ENCODE results near the gene FAM53B. TPM values are rescaled to one million over a fixed set of nuclear protein-coding genes. Genes with fewer than 3 reads are reported as not detected.

FAM53B gene
- total RNA-seq, 1 donor from 2014 or later, result 9.2 TPM

DNA sequence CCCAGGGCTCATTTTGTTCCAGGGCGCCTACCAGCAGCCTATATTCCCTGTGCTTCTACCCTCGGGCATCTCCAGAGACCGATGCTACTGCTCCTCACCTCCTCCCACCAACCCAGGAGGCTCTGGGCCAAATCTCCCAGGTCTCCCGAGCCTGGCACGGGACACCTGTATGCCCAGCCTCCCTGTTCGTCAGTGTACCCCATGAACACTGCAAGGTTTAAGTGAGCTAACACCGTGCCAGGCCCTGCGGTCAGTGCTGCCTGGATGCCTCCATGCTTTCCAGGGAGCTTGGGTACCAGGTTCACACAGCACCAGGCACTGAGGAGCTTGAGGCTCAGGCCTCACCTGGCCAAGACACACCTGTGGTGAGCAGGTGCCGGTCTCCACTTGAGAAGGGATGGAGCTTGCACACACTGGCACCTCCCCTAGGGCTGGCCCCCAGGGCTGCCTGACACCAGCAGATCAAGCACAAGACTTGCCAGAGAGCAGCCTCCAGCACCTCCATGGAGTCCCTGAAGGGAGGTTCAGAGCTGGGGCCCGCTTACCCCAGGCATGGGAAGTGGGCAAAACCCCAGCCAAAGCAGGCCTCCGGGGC is 80.3 kb downstream of the FAM53B start:
- TF ChIP-seq, protein P1, sequence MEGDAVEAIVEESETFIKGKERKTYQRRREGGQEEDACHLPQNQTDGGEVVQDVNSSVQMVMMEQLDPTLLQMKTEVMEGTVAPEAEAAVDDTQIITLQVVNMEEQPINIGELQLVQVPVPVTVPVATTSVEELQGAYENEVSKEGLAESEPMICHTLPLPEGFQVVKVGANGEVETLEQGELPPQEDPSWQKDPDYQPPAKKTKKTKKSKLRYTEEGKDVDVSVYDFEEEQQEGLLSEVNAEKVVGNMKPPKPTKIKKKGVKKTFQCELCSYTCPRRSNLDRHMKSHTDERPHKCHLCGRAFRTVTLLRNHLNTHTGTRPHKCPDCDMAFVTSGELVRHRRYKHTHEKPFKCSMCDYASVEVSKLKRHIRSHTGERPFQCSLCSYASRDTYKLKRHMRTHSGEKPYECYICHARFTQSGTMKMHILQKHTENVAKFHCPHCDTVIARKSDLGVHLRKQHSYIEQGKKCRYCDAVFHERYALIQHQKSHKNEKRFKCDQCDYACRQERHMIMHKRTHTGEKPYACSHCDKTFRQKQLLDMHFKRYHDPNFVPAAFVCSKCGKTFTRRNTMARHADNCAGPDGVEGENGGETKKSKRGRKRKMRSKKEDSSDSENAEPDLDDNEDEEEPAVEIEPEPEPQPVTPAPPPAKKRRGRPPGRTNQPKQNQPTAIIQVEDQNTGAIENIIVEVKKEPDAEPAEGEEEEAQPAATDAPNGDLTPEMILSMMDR (conservative IDR thresholded peaks at IDR 0.05; ENCODE audit: low read depth, low read length), result no peak
- DNase-seq (ENCODE audit: low read depth), result no peak

DNA sequence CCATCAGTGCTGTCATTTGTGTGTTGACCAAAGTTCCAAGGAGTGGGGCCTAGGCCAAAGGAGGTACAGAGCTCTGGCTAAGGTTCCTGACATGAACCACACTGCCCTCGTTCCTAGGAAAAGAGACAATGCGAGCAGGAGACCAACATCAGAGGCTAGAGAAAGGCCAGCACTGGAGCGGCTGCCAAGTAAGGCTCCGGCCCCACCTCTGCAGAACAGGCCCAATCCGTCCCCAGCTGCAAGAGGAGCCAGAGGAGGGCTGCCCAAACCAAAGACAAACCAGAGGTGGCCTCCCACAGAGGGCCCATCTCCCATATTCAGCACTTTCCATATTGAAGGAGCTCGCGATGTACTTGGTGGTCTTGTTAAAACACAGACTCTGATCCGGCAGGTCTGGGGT is 81.0 kb downstream of the FAM53B start:
- no peak overlapping the region for H3K4me3 ChIP-seq (ENCODE audit: low read depth, low read length)
- no peak for DNase-seq (ENCODE audit: low read depth)
- TF ChIP-seq, protein P1 (conservative IDR thresholded peaks at IDR 0.05; ENCODE audit: low read depth, low read length), result no peak

More for the DNA sequence above, 80.3 kb downstream of the FAM53B start:
- H3K4me3 ChIP-seq (ENCODE audit: low read depth, low read length), result no peak overlapping the region

DNA sequence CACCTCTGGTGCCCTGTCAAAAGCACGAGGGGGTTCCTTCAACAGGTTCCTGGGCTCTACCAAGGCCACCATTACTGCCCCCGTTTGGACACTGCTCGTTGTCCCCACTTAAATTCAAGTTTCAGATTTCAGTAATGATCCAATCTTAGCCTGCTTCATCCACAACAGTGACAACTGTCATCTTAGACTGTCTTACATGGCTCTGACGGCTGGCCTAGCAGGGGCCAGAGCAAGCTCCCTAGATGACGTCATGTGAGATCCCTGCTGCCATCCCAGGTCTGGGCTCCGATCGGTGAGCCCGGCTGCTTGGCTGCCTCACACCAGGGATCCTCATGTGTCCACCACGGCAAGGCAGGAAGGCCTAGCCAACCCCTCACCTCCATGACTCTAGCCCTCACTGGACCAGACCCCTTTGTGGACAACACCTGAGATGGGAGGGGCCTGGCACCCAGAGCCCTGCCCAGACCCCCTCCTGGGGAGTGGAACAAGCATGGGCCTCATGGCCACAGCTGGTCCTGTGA is 82.5 kb downstream of the FAM53B start:
- no peak overlapping the region for H3K4me3 ChIP-seq (ENCODE audit: low read depth, low read length)
- TF ChIP-seq, protein P1 (conservative IDR thresholded peaks at IDR 0.05; ENCODE audit: low read depth, low read length), result no peak
- no peak for DNase-seq (ENCODE audit: low read depth)

DNA sequence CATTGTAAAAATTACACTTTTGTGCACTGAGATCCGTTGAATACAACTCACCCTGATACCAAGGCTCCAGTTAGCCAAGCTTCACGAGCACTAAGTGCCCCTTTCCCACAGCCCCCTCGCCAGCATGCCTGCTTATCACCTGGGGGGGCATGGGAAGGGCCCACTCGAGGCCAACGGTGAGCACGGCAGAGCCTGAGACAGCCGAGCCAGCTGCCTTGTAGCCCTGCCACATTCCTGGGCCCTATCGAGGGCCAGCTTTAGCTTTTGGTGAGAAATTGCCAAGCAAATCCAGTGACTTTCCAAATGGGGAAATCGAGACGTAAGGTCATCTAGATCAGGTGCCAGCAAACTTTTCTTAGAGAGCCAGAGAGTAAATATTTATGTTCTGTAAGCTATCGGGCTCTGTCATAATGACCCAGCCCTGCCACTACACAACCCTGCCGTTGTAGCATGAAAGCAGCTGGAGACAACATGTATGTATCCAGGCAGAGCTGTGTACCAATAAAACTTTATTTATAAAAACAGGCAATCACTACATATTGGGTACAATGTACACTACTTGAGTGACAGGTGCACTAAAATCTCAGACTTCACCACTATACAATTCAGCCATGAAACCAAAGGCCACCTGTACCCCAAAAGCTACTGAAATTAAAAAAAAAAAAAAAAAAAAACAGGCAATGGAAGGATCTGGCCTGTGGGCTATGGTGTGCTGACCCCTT is 83.6 kb downstream of the FAM53B start:
- DNase-seq (ENCODE audit: low read depth), result no peak
- TF ChIP-seq, protein P1 (conservative IDR thresholded peaks at IDR 0.05; ENCODE audit: low read depth, low read length), result no peak
- H3K4me3 ChIP-seq (ENCODE audit: low read depth, low read length), result no peak overlapping the region

DNA sequence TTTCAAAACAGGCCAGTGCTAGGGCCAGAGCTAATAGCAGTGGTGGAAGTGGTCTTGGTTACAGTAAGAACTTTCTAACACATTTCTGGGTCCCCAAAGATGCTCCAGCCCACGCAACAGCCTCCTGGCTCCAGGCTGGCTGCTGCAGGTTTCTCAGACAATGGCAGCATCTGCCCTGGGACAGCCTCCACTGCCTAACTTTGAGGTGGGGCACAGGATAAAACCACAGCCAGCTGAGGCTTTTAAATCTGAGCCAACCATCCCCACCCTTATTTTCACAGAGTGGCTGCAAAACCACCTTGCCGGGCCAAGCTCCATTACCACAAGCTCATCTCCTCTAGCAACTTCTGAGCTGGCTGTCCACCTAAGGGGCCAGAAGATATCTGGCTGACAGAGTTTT is 84.8 kb downstream of the FAM53B start:
- no peak for DNase-seq (ENCODE audit: low read depth)
- TF ChIP-seq, protein P1 (conservative IDR thresholded peaks at IDR 0.05; ENCODE audit: low read depth, low read length), result no peak
- H3K4me3 ChIP-seq (ENCODE audit: low read depth, low read length), result no peak overlapping the region

DNA sequence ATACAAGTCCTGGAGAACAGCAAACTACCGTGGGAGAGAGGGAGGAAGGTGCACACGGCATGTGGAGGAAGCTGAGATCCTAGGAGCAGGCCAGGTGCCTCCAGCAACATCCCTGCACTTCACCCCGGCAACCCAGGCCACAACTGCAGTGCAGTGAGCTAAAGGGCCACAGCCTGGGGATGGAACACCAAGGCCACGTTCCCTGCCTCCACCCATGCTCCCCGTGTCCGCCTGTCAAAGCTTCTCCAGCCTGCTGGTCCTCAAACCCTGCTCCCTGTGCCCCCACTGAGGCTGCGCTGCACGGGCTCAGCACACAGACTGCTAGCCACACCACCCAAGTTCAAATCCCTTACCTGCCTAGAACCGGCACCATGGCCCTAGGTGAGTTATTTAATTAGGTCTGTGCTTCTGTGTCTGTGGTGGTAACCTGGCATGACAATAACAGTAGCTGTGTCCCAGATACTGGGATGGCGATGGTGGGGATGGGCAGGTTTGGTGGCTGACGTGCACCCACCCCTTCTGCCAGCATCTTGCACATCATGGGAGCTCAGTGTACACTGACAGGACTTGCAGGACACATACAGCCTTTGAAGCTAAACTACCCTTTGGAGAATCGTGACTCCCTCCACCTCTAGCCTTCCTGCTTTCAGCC is 85.5 kb downstream of the FAM53B start:
- no peak overlapping the region for H3K4me3 ChIP-seq (ENCODE audit: low read depth, low read length)
- no peak for DNase-seq (ENCODE audit: low read depth)
- TF ChIP-seq, protein P1 (conservative IDR thresholded peaks at IDR 0.05; ENCODE audit: low read depth, low read length), result no peak
